GM18526 (cell line): ENCODE results near the gene UTP25.

Experiments
- POLR2A ChIP-seq: IDR thresholded peaks from 3 replicates; pipeline ENCODE4 v1.6.1; 2011; ENCODE audit not compliant: insufficient read length; ENCODE audit errors: extremely low read depth

UTP25 gene

GRCh38 chr1:209873067-209873799 lies 45.5 kb downstream of the UTP25 start:
- TF ChIP-seq POLR2A: no peak

DNA sequence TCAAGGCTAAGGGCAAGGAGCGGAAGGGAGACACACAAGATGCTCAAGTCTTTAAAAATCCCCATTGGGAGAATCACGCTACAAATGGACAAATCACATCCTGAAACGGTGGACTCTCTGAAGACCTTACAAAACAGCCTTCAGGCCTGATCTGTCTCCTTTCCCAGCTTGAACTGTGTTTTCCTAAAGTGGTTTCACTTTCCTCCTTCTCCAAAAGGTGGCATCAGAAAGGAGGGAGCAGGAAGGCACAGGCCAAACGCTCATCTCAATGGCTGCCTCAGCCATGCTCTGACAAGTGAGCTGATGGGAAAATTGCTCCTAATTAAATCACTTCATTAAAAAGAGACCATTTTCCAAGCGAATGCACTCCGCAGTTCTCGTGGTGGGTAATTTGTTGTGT lies 47.7 kb downstream of the UTP25 start:
- no peak for TF ChIP-seq POLR2A

DNA sequence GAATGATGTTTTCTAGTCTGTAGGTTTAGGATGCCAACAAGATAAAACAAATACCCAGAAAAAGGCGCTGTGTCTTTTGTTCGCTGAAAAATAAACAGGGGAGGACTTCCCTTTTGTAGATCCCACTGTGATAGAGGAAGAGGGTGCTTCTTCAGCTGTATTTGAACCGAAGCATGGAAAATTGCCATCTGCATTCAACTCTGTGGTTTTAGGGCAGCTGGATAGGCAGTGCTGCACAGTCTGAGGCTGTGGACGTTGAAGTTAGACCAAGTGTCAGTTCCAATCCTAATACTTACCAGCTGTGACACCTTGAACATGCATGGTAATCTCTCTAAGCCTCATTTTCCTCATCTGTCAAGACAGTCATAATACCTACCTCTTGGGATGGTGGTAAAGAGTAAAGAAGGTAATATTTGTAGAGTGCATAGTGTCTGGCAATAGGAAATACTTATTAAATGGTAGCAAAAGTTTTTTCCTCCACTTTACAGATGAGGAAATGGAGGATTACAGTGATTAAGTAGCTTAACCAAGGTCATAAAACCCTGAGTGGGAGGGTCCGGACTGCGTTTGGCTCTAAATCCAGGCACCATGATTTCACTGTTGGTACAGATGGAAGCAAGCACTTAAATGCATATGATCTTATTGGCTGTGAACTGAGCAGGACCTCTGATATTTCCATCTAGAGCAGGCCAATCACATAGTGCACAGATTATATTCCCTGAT lies 48.5 kb downstream of the UTP25 start:
- TF ChIP-seq POLR2A: no peak

GRCh38 chr1:209877087-209877764 lies 49.5 kb downstream of the UTP25 start:
- no peak for TF ChIP-seq POLR2A

DNA sequence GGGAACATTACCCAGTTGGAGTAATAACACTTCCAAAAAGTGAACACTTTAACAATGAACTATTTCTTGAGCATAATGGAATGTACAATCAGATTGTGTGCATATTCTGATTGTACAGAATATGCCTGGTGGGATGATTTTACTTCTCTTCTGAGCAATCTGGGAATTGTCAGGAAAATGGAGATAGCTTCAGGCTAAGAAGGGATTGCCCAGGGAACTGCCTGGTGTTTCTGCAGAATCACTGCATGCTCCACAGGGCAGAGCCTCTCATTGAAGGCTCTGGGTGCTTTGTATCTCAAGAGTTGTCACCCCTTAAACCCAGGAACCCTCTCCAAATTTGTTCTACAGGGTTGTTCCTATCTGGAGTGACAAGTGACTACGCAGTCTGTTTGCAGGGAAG lies 51.2 kb downstream of the UTP25 start:
- no peak for TF ChIP-seq POLR2A

- no peak for TF ChIP-seq POLR2A
Measured at GRCh38 chr1:209879539-209879938, 51.8 kb downstream of the UTP25 start.

GRCh38 chr1:209880031-209880430 lies 52.3 kb downstream of the UTP25 start:
- no peak for TF ChIP-seq POLR2A

DNA sequence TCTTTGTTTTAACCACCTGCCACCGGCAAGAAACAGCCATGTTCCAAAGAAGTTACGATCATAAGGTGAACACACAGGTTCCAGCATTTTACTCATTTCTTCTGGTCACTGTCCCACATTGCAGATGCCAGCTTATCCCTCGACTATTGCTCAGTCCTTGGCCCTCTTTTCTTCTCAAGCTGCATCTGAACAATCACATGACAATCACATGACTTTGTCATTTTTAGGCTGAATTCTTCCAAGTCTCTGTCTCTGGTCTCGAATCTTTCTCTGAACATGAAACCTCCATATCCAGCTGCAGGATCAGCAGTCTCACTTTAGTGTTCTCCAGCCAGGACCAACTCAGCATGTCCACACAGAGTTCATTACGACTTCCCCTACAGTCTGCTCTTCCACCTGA lies 53.8 kb downstream of the UTP25 start:
- TF ChIP-seq POLR2A: no peak

GRCh38 chr1:209882286-209882685 lies 54.5 kb downstream of the UTP25 start:
- TF ChIP-seq POLR2A: no peak

DNA sequence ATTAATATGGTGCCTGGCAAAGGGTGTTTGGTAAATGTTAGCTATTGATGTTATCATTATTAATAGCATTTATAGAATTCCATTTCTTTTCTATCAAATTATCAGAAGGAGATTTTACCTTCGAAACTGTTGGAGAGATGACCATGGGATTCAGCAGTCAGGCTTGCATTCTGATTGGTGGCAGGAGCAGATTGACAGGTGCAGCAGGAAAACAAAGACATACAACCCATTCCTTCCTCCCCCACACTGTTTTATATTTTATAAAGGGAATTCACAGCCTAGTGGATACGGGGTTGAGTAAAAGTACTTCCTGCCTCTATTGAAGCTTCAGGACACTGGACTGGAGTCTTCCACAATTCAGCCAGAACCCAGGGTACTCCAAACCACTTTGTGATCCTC lies 55.2 kb downstream of the UTP25 start:
- no peak for TF ChIP-seq POLR2A

GRCh38 chr1:209883341-209883971 lies 55.7 kb downstream of the UTP25 start:
- no peak for TF ChIP-seq POLR2A

GRCh38 chr1:209884249-209884648 lies 56.5 kb downstream of the UTP25 start:
- TF ChIP-seq POLR2A: no peak

DNA sequence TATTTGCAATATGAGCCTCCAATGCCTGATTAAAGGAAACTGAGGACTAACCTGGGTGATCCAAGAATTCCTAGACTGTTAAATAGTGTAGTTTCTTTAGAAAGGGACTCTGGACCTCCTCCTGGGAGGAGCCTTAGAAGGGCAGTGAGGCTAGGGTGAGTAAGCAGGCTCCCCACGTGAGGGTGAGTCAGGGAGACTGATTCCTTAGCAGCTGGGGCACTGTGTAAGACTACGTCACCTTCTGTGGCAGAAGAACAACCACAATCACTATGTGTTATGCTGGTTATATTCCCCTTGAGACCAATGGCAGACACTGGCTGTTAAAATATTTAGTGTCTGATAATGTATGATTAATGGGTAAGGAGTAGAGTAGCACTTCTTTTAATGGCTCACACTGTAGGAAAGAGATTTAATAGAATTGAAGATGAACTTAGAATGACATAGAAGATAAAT lies 56.9 kb downstream of the UTP25 start:
- no peak for TF ChIP-seq POLR2A

DNA sequence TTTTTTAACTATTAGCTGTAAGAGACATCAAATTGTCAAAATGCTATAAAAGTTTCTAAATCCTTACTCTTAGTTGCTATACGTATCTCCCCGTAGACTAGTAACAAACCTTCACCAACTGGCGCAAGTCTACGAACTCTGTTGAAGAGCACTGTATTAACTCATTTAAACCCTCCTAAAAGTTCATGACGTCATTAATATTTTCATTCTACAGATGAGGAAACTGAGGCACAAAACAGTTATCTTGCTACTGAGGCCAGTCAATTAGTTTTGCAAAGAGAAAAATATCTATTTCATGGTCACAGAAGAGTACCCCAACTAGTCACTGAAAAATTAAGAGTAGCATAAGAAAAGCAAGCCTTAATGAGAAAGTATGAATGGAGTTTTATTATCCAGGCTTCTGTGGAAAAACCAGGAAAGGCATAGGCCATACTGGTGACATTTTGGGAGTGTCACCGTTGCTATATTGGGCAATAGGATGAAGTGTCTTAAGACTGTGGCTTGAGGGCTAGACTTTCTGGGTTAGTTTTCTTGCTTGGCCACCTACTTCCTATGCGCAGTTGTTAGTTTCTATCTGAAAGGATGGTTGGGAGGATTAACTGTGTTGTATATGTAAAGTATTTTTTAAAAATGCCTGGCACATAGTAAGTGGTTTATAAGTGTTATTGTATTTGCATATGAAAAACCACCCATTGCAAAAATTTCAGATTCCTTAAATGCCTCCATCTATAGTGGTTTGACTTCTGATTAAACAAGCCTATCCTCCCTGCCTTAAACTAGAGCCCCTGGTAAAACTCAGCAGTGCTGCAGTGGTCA lies 57.8 kb downstream of the UTP25 start:
- TF ChIP-seq POLR2A: no peak

DNA sequence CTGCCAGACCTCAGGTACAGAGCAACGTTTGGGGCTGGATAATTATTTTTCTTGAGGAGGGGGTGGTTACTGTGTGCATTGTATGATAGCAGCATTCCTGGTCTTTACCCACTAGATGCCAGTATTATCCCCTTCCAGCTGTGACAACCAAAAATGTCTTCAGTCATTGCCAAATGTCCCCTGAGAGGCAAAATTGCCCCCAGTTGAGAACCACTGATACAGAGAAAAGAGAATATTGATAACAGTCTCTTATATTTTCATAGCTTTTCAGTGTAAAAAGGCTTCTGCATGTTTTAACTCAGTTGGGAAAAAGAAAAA lies 58.4 kb downstream of the UTP25 start:
- TF ChIP-seq POLR2A: no peak
